Activated naive CD8-positive, alpha-beta T cell treated with anti-CD3 and anti-CD28 coated beads, Interleukin-2, amount 50 U/mL, for 16 hours (primary cell): ENCODE results near the gene FBXL14.
"Not testable (repeated sequence)": the region's sequence is repeated elsewhere in the genome, so short reads cannot be mapped to it uniquely, and the experiment has no call there.

Source experiments
- DNase-seq: peaks from one replicate; pipeline ENCODE4 v3.0.0-alpha.2; 2020; ENCODE audit warnings: low read depth, low spot score

The FBXL14 gene

GRCh38 chr12:1572731-1573130, 21.6 kb downstream of the FBXL14 start:
- DNase-seq: no peak

- no peak for DNase-seq
These were observed 26.5 kb downstream of the FBXL14 start for GRCh38 chr12:1567852-1568251.

- no peak for DNase-seq
These were observed 27.8 kb downstream of the FBXL14 start for GRCh38 chr12:1566449-1567135.

- no peak for DNase-seq
These were observed 29.2 kb downstream of the FBXL14 start for GRCh38 chr12:1565172-1565571.

GRCh38 chr12:1564067-1564466, 30.3 kb downstream of the FBXL14 start:
- DNase-seq: no peak

- DNase-seq: no peak
These were observed 31.5 kb downstream of the FBXL14 start for GRCh38 chr12:1562813-1563407.

- DNase-seq: no peak
These were observed 33.7 kb downstream of the FBXL14 start for GRCh38 chr12:1560704-1561103.

GRCh38 chr12:1559676-1560091, 34.7 kb downstream of the FBXL14 start:
- no peak for DNase-seq

GRCh38 chr12:1558108-1558507, 36.3 kb downstream of the FBXL14 start:
- DNase-seq: not testable (repeated sequence)

GRCh38 chr12:1553987-1554982, 40.1 kb downstream of the FBXL14 start:
- DNase-seq: no peak

GRCh38 chr12:1553536-1553935, 40.8 kb downstream of the FBXL14 start:
- DNase-seq: no peak

GRCh38 chr12:1552911-1553491, 41.4 kb downstream of the FBXL14 start:
- DNase-seq: no peak

- no peak for DNase-seq
These were observed 42.2 kb downstream of the FBXL14 start for GRCh38 chr12:1552171-1552570.

- no peak for DNase-seq
These were observed 42.9 kb downstream of the FBXL14 start for GRCh38 chr12:1551496-1551895.

- no peak for DNase-seq
These were observed 47.3 kb downstream of the FBXL14 start for GRCh38 chr12:1546931-1547640.

GRCh38 chr12:1544996-1545700, 49.2 kb downstream of the FBXL14 start:
- DNase-seq: no peak

GRCh38 chr12:1542599-1542998, 51.8 kb downstream of the FBXL14 start:
- DNase-seq: no peak

GRCh38 chr12:1540690-1541089, 53.7 kb downstream of the FBXL14 start:
- DNase-seq: no peak

GRCh38 chr12:1539135-1539534, 55.2 kb downstream of the FBXL14 start:
- no peak for DNase-seq

GRCh38 chr12:1536817-1537216, 57.6 kb downstream of the FBXL14 start:
- no peak for DNase-seq

- DNase-seq: no peak
These were observed 59.6 kb downstream of the FBXL14 start for GRCh38 chr12:1534748-1535147.
